NCI-H1436 treated with DMSO at 0.1 percent for 48 hours (cell line): ENCODE measurements around the gene FBXW7.

Experiments used
- DNase-seq: peaks from one replicate; lab custom pipeline; 2025; lab: John Stamatoyannopoulos, UW

Gene FBXW7

GRCh38 chr4:152471251-152471792 lies 64.6 kb downstream of the FBXW7 start:
- DNase-seq: no peak

- DNase-seq: no peak
Observed at GRCh38 chr4:152468408-152468807, 67.5 kb downstream of the FBXW7 start.

DNA sequence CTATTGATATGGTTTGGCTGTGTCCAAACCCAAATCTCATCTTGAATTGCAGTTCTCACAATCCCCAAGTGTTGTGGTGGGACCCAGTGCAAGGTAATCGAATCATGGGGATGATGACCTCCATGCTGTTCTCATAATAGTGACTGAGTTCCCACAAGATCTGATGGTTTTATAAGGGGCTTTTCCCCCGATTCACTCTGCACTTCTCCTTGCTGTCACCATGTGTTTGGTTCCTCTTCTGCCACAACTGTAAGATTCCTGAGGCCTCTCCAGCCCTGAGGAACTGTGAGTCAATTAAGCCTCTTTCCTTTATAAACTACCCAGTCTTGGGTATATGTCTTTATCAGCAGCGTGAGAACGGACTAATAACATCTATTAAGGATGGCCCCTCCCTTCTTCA lies 68.8 kb downstream of the FBXW7 start:
- DNase-seq: no peak

DNA sequence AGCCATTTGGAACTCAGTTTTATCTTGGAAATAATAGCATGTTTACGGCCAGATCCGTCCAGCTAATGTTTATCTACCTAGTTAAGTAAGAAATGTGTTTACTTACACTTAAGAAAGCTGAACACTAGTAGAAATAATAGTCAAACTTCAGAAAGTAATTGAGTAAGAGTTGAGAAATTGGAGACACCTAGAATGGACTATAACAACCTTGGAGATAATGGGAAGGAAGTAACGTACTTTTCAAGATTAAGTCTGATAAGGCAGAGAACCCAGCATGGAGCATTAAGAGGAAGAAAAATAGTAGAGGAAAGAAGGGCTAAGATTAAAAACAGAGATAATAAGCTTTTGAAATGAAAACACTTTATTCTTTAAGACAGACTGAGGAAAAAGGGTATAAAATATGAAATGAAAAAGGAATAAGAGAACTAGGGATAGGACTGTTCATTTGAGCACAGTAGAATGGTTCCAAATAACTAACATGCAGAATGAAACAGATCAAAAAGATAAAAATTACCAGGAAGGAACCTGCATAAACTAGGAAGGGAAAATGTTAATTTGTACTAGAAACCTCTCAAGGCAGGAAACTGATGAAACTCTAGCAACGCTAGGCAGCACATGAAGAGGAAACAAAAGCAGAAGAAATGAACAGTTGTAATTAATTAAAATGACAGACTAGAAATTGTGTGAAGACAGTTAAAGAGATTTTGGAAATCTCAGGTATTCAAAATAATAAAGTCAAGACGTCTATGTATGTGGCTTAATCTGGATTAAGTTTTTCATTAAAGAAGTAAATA lies 71.7 kb downstream of the FBXW7 start:
- no peak for DNase-seq

DNA sequence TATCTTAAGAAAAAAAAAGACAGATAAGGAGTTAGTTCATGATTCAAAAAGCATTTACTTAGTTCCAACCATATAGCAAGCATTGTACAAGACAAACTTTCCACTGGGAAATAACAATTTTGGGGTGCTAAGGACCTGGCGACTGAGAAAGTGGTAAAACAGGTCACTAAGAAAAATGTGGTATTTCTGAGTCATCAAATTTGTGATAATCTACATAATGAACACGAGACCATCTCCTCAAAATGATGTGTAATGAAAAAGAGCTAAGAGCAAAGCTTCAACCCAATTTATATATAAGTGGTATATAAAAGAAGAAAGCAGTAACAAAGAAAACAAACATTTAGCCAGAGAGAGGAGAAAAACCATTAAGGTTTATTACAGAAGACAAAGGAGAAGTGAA lies 72.3 kb downstream of the FBXW7 start:
- DNase-seq: no peak

GRCh38 chr4:152462695-152463094 lies 73.2 kb downstream of the FBXW7 start:
- DNase-seq: no peak

- no peak for DNase-seq
Observed at GRCh38 chr4:152462047-152462446, 73.8 kb downstream of the FBXW7 start.

DNA sequence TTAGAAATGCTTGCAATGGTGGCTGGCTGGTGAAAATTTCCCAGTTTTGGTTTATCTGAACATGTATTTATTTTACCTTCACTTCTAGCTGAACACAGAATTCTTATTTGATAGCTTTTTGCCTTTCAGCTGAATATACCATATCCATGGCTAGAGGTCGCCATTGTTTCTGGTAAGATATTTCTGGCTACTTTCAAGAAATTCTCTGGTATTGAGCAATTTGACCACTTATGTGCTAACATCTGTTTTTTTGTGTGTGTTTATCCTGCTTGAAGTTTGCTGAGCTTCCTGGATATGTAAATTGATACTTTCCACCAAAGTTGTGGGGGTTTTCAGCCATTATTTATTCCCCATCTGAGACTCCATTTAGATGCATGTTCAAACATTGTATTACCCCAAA lies 75.4 kb downstream of the FBXW7 start:
- no peak for DNase-seq

DNA sequence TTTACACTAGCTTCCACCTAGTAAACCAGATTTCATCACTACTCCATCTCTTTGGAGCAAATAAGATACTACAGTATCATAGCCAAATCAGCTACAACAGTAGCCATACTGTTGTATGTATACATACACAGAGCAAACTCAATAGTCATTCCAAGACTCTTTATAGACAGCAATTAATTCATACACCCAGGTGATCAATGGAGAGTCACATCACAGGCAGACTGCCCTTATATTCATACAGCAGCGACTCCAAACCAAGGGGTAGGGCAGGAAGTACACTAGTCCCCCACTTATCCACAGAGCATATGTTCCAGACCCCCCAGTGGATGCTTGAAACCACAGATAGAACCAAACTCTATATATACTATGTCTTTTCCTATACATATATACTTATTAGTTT lies 76.6 kb downstream of the FBXW7 start:
- DNase-seq: no peak

DNA sequence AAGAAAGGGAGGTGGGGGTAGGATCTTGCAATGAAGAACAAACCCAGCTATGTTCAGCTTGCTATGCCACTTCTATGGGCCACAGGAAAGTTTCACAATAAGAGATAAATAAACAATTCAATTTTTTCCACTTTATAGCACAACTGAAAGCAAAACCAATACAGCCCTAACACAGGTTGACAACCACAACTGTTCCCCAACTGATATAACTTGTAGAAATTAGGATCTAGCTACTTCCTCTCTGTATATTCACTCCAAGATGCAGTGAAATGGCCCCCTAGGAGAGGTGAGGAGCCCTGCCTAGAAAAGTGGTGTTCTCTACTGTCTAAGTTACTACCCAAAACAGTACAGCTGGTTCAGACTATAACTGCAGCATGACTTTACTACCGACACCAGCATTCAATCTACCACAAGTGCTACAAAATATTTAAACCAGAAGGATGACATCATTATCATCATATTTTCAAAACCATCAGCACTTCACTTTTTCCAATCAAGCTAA lies 77.0 kb downstream of the FBXW7 start:
- no peak for DNase-seq

DNA sequence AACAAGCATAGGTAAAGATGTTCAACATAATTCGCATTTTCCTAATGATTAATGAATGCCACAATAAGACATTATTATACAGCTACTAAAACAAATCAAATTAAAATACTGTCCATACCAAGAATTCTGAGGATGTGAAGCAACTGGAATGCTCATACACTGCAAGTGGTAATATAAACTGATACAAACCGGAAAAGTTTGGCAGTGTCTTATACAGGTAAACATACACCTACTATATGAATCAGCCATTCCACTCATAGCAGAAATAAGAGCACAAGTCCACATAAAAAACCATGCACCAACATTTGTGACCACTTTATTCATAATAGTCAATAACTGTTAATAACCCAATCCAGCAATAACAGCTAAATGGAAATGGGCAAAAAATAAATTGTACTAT lies 79.3 kb downstream of the FBXW7 start:
- DNase-seq: no peak

DNA sequence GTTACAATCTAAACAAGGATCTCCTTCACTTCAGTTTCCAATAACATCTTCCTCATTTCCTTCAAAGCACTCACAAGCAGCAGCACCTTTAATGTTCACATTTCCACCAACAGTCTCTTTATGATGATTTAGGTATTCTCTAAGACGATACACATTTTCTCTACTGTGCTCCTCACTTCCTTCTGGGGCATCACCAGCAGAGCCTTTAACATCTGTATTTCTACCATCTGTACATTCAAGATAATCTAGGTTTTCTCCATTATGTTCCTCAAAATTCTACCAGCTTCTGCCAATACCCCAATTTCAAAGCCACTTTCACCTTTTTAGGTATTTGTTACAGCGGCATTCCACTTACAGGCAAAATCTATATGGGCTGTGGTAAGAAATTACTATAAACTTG lies 80.6 kb downstream of the FBXW7 start:
- no peak for DNase-seq

DNA sequence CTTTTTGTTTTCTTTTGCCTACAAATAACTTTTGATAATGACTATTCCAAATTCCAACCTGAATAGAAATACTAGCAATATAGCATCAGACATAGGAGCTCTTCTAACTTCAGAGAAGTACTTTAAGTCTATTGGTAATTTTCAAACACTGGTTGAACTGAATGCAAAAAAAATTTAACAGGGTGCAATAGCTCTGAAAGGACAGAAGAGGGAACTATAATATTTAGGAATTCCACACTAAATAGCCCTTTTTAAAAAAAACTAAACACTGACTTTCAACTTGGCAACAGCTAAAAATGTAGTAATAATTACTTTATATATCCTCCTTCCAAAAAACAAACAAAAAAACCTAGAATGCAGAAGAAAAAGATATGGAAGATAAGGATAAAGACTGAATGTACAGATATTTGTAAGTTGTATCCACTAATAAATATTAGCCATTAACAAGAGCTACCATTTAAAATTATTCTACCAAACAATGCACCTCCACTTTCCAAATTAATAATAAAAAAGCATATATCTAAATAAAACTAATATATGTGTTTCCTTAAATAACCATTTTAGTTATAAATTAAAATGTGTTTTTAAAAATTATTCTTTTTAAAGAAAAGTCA lies 81.4 kb downstream of the FBXW7 start:
- DNase-seq: no peak

- DNase-seq: no peak
Observed at GRCh38 chr4:152451496-152451895, 84.4 kb downstream of the FBXW7 start.

GRCh38 chr4:152448854-152449253 lies 87.0 kb downstream of the FBXW7 start:
- DNase-seq: no peak

- no peak for DNase-seq
Observed at GRCh38 chr4:152448038-152448707, 87.7 kb downstream of the FBXW7 start.

- DNase-seq: no peak
Observed at GRCh38 chr4:152443859-152444258, 92.0 kb downstream of the FBXW7 start.

DNA sequence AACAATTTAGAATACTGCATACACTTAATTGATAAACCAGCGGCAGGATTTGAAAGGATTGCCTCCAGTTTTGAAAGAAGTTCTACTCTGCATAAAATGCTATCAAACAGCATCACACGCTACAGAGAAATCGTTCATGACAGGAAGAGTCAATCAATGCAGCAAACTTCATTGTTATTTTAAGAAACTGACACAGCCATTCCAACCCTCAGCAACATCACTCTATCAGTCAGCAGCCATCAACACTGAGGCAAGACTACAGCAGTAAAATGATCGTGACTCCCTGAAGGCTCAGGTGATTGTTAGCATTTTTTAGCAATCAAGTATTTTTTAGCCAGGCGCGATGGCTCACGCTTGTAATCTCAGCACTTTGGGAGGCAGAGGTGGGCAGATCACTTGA lies 98.3 kb downstream of the FBXW7 start:
- no peak for DNase-seq

DNA sequence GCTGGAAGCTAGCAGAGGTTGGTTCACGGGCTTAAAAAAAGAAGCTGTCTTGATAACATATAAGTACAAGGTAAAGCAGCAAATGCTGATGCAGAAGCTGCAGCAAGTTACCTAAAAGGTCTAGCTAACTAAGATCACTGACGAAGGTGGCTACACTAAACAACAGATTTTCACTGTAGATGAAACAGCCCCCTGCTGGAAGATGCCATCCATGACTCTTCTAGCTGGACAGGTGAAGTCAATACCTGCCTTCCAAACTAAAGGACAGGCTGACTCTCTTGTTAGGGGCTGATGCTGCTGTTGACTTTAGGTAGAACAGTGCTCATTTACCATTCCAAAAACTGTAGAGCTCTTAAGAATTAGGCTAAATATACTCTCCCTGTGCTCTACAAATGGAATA lies 99.5 kb downstream of the FBXW7 start:
- DNase-seq: no peak

- DNase-seq: no peak
Observed at GRCh38 chr4:152434011-152434410, 101.9 kb downstream of the FBXW7 start.

DNA sequence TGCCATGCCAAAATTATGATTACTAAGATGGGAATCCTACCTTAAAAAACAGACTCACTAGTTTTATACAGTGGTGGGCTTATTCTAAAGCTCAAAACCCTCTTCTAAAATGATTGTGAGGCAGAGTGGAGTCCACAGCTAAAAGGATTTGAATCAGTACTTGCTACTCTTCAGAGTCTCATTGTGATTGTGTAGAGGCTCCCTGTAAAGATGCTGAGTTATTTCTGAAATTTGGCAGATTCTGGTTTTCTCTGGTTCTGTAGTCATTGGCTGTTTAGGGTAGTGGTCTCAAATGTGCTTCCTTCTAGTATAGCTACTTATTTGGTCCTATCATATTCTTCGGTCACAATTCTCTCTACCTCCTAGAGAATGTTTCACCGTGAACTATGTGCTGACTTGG lies 104.1 kb downstream of the FBXW7 start:
- no peak for DNase-seq

DNA sequence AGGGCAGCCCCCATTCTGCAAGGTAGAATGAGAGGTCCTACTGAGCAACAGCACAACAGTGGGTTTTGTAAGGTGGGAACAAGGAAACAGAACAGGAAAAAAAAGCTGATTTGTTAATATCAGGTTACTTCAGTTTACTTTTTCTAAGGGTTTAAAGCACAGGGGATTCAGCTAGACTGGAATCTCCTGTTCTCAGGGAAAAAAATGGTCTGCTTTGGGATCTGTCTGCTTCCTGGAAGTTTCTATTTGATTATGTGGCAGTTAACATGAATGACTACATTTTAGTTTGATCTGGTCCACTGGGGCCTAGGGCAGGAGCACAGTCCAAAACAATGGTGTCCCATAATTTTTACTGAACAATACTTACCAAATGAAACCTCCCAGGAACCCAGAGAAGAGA lies 104.6 kb downstream of the FBXW7 start:
- DNase-seq: no peak

- DNase-seq: no peak
Observed at GRCh38 chr4:152430507-152430906, 105.4 kb downstream of the FBXW7 start.
